NCI-H524 (cell line): ENCODE data around the gene HTT.
A peak's percentile ranks its signal among the peaks of the same experiment; 100 is the strongest.

Experiments used
- DNase-seq, 2 experiments: peaks; one replicate each; lab custom pipeline; 2025; lab: John Stamatoyannopoulos, UW

Gene HTT

DNA sequence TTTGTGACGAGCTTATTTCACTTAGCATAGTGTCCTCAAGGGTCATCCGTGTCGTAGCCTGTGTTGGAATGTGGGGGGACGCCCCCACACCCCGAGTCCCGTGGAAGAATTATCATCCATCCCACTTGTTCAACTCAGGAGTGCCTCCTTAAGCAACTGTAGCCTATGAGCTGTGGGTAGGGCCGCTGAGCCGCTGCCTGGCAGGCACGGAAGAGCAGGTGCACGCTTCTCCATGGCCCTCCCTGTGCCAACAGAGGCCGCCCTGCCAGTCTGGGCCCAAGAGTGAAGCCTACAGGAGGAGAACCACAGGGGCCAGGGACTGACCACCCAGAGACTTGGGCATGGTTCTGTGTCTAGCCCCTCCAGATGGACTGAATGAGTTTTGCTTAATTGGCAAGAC lies 216.0 kb downstream of the HTT start:
- DNase-seq: no peak

DNA sequence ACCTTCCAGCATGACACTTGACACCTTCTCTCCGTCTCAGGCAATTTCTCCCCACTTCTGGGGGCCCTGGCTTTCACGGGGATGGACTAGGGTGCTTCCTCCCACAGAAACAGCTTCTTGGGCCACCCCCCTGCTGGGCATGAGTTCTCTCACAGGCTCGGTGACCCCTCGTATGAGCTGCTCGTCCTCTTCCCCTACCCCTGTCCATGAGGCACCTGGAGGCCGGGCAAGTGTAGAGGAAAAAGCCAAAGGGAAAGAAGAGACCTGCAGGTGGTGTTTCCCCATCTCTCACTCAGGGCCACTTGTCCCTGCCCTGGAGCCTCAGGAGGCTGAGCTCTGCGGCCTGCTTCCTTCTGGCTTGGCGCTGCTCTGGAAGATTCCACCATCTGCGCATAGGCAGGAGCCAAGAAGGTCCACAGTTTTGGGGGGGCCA lies 216.4 kb downstream of the HTT start:
- no peak for DNase-seq

DNA sequence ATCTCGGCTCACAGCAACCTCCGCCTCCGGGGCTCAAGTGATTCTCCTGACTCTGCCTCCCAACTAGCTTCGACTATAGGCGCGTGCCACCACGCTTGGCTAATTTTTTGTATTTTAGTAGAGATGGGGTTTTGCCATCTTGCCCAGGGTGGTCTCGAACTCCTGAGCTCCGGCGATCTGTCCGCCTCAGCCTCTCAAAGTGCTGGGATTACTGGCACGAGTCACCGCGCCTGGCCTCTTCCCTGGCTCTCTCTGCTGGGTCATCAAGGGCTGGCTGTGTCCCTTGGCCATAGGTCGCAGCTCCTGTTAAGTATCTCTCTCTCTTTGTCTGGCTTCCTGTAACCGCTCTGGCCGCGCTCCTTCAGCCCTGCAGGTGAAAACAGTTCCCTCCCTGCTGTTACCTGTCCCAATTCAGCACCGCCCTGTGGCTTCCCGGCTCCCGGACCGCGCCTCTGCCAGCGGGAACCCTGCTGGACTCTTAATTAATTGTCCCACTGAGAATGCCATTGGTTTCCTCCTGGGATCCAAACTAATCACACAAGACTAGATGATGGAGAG lies 217.0 kb downstream of the HTT start:
- no peak for DNase-seq

DNA sequence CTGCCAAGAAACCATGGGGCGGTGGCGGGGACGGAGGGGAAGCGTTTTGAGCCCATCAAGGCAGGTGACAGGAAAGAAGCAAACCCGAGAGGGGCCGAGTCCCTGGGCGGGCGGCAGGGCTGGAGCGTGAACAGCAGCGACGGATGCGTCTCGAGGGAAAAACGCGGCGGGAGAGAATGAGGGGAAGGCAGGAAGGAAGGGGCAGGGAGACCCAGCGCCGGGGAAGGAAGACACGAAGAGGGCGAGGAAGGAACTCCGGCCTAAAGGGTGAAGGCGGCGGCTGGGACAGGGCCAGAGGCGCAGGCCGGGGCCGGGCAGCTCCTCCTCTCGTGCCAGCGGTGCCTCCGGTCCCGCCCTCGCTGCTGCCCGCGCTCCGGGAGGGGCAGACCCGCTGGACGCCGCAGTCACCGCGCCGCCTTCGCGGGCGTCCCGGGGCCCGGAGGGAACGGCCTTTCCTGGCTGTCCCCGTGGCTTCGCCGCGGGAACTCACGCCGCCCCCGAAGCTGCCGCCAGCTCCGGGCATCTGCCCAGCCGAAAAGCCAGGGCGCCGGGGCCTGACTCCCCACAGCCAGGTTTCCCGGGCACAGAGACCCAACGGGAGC lies 217.6 kb downstream of the HTT start:
- peak; percentile 51 to 54 for DNase-seq

DNA sequence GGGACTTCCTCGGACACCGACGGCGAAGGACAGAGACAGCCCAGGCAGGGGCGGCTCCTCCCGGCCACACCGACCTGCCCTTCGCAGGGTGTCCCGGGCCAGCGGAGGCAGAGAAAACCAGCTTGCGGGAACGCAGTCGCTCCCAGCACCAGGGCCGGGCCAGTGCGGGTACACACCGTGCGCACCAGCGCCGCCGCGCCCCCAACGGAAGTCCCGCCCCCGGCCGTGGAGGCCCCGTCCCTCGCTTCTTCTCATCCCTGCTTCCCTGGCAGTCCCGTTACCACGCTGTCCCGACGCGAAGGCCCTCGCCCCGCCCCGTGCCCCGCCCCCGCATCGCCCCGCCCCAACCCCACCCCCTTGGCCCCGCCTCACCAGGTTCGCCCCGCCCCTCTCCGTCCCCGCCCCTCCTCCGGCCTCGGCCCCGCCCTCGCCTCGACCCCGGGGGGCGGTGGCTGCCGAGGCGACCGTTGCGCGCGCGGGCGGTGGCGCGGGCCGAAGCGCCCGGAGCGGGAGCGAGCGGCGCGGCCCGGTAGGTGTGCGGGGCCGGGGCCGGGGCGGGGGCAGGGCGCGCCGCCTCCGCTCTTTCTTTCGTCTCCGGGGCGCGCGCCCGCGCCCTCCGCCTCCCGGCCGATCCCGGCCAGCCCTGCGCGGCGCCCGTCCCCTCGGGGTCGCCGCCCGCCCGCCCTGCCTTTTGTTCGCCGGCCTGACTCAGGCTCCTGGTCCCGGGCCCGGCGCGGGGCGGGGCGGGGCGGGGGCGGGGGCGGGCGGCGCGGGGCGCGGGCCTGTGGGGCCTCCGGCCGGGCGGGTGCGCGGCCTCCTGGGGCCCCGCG lies 218.3 kb downstream of the HTT start, which contains the start of gene RGS12:
TSS of gene RGS12 (plus strand) at position 451 of the 830 bp plus-strand sequence. CDS start 23,150 bp downstream, outside the sequence.
- DNase-seq: peak; percentile 82 to 90
